ENCODE data around the gene RNU6-8.

The RNU6-8 gene

GRCh38 chr14:32202998-32203882, at the start of gene RNU6-8:
TSS of gene RNU6-8 (minus strand) at chr14:32203269.
- peak; percentile 68 to 80 for DNase-seq (ENCODE audit: low read depth in 2 of 2)

GRCh38 chr14:32252030-32252670, 49.1 kb upstream of the RNU6-8 start:
- peak in 1 of 2 donors; percentile 4 for DNase-seq (ENCODE audit: low read depth in 2 of 2)

- DNase-seq (ENCODE audit: low read depth in 2 of 2), result no peak
Observed at GRCh38 chr14:32251530-32251929, 48.5 kb upstream of the RNU6-8 start.

GRCh38 chr14:32250681-32251080, 47.6 kb upstream of the RNU6-8 start:
- DNase-seq (ENCODE audit: low read depth in 2 of 2), result no peak

GRCh38 chr14:32249780-32250179, 46.7 kb upstream of the RNU6-8 start:
- DNase-seq (ENCODE audit: low read depth in 2 of 2), result no peak

- no peak for DNase-seq (ENCODE audit: low read depth in 2 of 2)
Observed at GRCh38 chr14:32249371-32249770, 46.3 kb upstream of the RNU6-8 start.

GRCh38 chr14:32246751-32247150, 43.7 kb upstream of the RNU6-8 start:
- no peak for DNase-seq (ENCODE audit: low read depth in 2 of 2)

GRCh38 chr14:32244404-32244803, 41.3 kb upstream of the RNU6-8 start:
- DNase-seq (ENCODE audit: low read depth in 2 of 2), result no peak

- DNase-seq (ENCODE audit: low read depth in 2 of 2), result no peak
Observed at GRCh38 chr14:32233260-32233659, 30.2 kb upstream of the RNU6-8 start.

GRCh38 chr14:32232481-32232880, 29.4 kb upstream of the RNU6-8 start:
- no peak for DNase-seq (ENCODE audit: low read depth in 2 of 2)

- no peak for DNase-seq (ENCODE audit: low read depth in 2 of 2)
Observed at GRCh38 chr14:32230695-32231280, 27.7 kb upstream of the RNU6-8 start.

GRCh38 chr14:32230181-32230580, 27.1 kb upstream of the RNU6-8 start:
- no peak for DNase-seq (ENCODE audit: low read depth in 2 of 2)

GRCh38 chr14:32226056-32226455, 23.0 kb upstream of the RNU6-8 start:
- DNase-seq (ENCODE audit: low read depth in 2 of 2), result no peak

- no peak for DNase-seq (ENCODE audit: low read depth in 2 of 2)
Observed at GRCh38 chr14:32225378-32225920, 22.4 kb upstream of the RNU6-8 start.

GRCh38 chr14:32224737-32225377, 21.8 kb upstream of the RNU6-8 start:
- no peak for DNase-seq (ENCODE audit: low read depth in 2 of 2)

GRCh38 chr14:32217301-32217700, 14.2 kb upstream of the RNU6-8 start:
- no peak for DNase-seq (ENCODE audit: low read depth in 2 of 2)

- DNase-seq (ENCODE audit: low read depth in 2 of 2), result no peak
Observed at GRCh38 chr14:32212833-32213232, 9.8 kb upstream of the RNU6-8 start.

- DNase-seq (ENCODE audit: low read depth in 2 of 2), result no peak
Observed at GRCh38 chr14:32211068-32211404, 8.0 kb upstream of the RNU6-8 start.

GRCh38 chr14:32209471-32209870, 6.4 kb upstream of the RNU6-8 start:
- no peak for DNase-seq (ENCODE audit: low read depth in 2 of 2)

- DNase-seq (ENCODE audit: low read depth in 2 of 2), result no peak
Observed at GRCh38 chr14:32208490-32208889, 5.4 kb upstream of the RNU6-8 start.

GRCh38 chr14:32206552-32206951, 3.5 kb upstream of the RNU6-8 start:
- no peak for DNase-seq (ENCODE audit: low read depth in 2 of 2)

GRCh38 chr14:32205984-32206383, 2.9 kb upstream of the RNU6-8 start:
- no peak for DNase-seq (ENCODE audit: low read depth in 2 of 2)

Data from stimulated activated CD8-positive, alpha-beta memory T cell treated with anti-CD3 and anti-CD28 coated beads, Interleukin-15, amount 100 ng/mL, for 48 hours (primary cell).